Natural killer cell (primary cell): Measurements from ENCODE around the gene PGAP2. TPM values are rescaled to one million over a fixed set of nuclear protein-coding genes. Genes with fewer than 3 reads are reported as not detected.

ENCODE experiments used
- ATAC-seq, 3 donors: fragments of 150-1000 bp in 2 of 3; fragments of 200-7000 bp in 1 of 3; cut with Tn5 transposase; 1 replicate in 1 of 3; 2 replicates in 2 of 3; pipeline ENCODE4 v1.10.0; 2021; ENCODE audit warnings: mild to moderate bottlenecking in 2 of 3, moderate library complexity in 2 of 3
- DNase-seq, 2 donors: peaks; one replicate each; pipeline versions ENCODE4 v3.0.0 to v3.0.0-alpha.2; 2013 to 2021; ENCODE audit warnings: mixed read lengths in 1 of 2
- H3K27ac ChIP-seq: one replicate; pipeline ENCODE4 v1.5.1; 2013; ENCODE audit warnings: mild to moderate bottlenecking, low read length
- H3K27me3 ChIP-seq: one replicate; pipeline ENCODE4 v1.6.1; 2013; ENCODE audit warnings: low read length; ENCODE audit not compliant: control insufficient read depth, insufficient read depth
- H3K36me3 ChIP-seq: one replicate; pipeline ENCODE4 v1.6.1; 2013; ENCODE audit warnings: low read length; ENCODE audit not compliant: control insufficient read depth, insufficient read depth
- H3K4me1 ChIP-seq: one replicate; pipeline ENCODE4 v1.6.1; 2013; ENCODE audit warnings: low read length; ENCODE audit not compliant: control insufficient read depth, insufficient read depth
- H3K4me3 ChIP-seq: one replicate; pipeline ENCODE4 v1.5.1; 2013; ENCODE audit warnings: low read length
- H3K9me3 ChIP-seq: one replicate; pipeline ENCODE4 v1.6.1; 2013; ENCODE audit warnings: low read length; ENCODE audit not compliant: control insufficient read depth, insufficient read depth
- H3K27ac Mint-ChIP-seq, 2 donors: one replicate each; pipeline ENCODE4 v1.8.0; 2022; ENCODE audit warnings: mild to moderate bottlenecking in 2 of 2, mixed read lengths in 2 of 2, moderate library complexity in 1 of 2
- H3K27me3 Mint-ChIP-seq, 2 donors: one replicate each; pipeline ENCODE4 v1.8.0; 2022; ENCODE audit warnings: low read depth in 2 of 2, mixed read lengths in 2 of 2
- H3K36me3 Mint-ChIP-seq: one replicate; pipeline ENCODE4 v1.8.0; 2022; ENCODE audit warnings: mixed read lengths
- H3K4me1 Mint-ChIP-seq, 2 donors: one replicate each; pipeline ENCODE4 v1.8.0; 2022; ENCODE audit warnings: mixed read lengths in 2 of 2
- H3K4me3 Mint-ChIP-seq: one replicate; pipeline ENCODE4 v1.8.0; 2022; ENCODE audit warnings: mild to moderate bottlenecking, moderate library complexity, mixed read lengths
- H3K9me3 Mint-ChIP-seq, 2 donors: one replicate each; pipeline ENCODE4 v1.8.0; 2022; ENCODE audit warnings: mixed read lengths in 2 of 2
- CTCF ChIP-seq: fragments of 200-600 bp; IDR thresholded peaks from one replicate; pipeline ENCODE4 v1.8.0; 2022; ENCODE audit warnings: antibody characterized with exemption
- WGBS: methylation state at CpG from one replicate; pipeline ENCODE4 v1.1.7; 2013; ENCODE audit warnings: missing lambda C conversion rate; ENCODE audit not compliant: insufficient coverage; 5-methylcytosine and 5-hydroxymethylcytosine counted together
- intact Hi-C: fragments of 100-400 bp; cut with micrococcal nuclease; formaldehyde crosslinking; loops from one replicate; pipeline ENCODE4 v1.14.2; 2022
- total RNA-seq, 4 donors: library from RNA; stranded (reverse); fragments of 120-200 nt in 1 of 4; gene quantifications; one replicate each; pipeline versions ENCODE4 v1.2.3 to v1.2.4, GENCODE V29; 2013 to 2022

The PGAP2 gene
- total RNA-seq, 3 donors from 2014 or later (not counting 1 experiment from before 2014, with no cell fraction given) = 9.5 to 17.5 (median 9.8) TPM

GRCh38 chr11:3797329-3798090, 10.8 kb upstream of the PGAP2 start, which contains the start of gene NUP98:
Gene NUP98 (minus strand): TSS chr11:3797554. CDS start chr11:3782117, 15,437 bp downstream.
- H3K4me1 ChIP-seq = peaks cover 22% of the 10 kb centered on the region
- ATAC-seq (peak; percentile 89 to 98 (median 91)), DNase-seq (peak; percentile 100)
- under 1% methylated on average over 86 of the region's 86 CpGs for whole genome bisulfite sequencing
- intact Hi-C loops = loop anchor here (1.0 kb wide), 2 partner anchors 11 to 44 kb away; partner anchors contain the start of gene PGAP2
- H3K4me1 Mint-ChIP-seq = peaks cover 34 to 37% of the 10 kb centered on the region in 2 donors
- H3K9me3 ChIP-seq = no peaks in the 10 kb centered on the region
- H3K9me3 Mint-ChIP-seq = peaks cover 0 to 3% of the 10 kb centered on the region in 2 donors
- no peaks in the 10 kb centered on the region for H3K27me3 ChIP-seq
- peak within 1 kb of the TSS; percentile 97 for H3K4me3 ChIP-seq
- TF ChIP-seq CTCF = no peak
- H3K27ac ChIP-seq = peak within 1 kb of the TSS; percentile 99
- H3K4me3 Mint-ChIP-seq = peak within 1 kb of the TSS; percentile 96
- H3K36me3 Mint-ChIP-seq = no peaks in the 10 kb centered on the region
- peaks cover 13% of the 10 kb centered on the region for H3K36me3 ChIP-seq
- H3K27ac Mint-ChIP-seq = peak within 1 kb of the TSS; percentile 97 to 99
- H3K27me3 Mint-ChIP-seq = no peaks in the 10 kb centered on the region

GRCh38 chr11:3799143-3799542, 9.2 kb upstream of the PGAP2 start:
- no peak for TF ChIP-seq CTCF
- 97% methylated on average over 8 of the region's 9 CpGs for WGBS
- ATAC-seq = no peak

GRCh38 chr11:3799873-3800272, 8.5 kb upstream of the PGAP2 start:
- H3K36me3 Mint-ChIP-seq = no peaks in the 10 kb centered on the region
- Histone ChIP-seq H3K27ac (no peak overlapping the region), H3K9me3 (no peaks in the 10 kb centered on the region), H3K4me3 (no peak overlapping the region), H3K36me3 (no peaks in the 10 kb centered on the region), H3K4me1 (peaks cover 22% of the 10 kb centered on the region), H3K27me3 (no peaks in the 10 kb centered on the region)
- no peak for TF ChIP-seq CTCF
- WGBS = 97% methylated on average over 4 of the region's 5 CpGs
- intact Hi-C loops = loop anchor here (10.0 kb wide), 1 partner anchor 45 kb away; no protein-coding TSS in a partner anchor
- peak overlapping the region in 1 of 2 donors; percentile 97 for H3K27ac Mint-ChIP-seq
- peaks cover 29 to 31% of the 10 kb centered on the region in 2 donors for H3K4me1 Mint-ChIP-seq
- no peaks in the 10 kb centered on the region for H3K27me3 Mint-ChIP-seq
- ATAC-seq (no peak), DNase-seq (no peak)
- peaks cover 0 to 3% of the 10 kb centered on the region in 2 donors for H3K9me3 Mint-ChIP-seq
- H3K4me3 Mint-ChIP-seq = peak overlapping the region; percentile 18

More at GRCh38 chr11:3799143-3799542, 9.2 kb upstream of the PGAP2 start:
- Mint-ChIP-seq H3K36me3 (no peaks in the 10 kb centered on the region), H3K4me1 (peaks cover 34 to 37% of the 10 kb centered on the region in 2 donors), H3K4me3 (peak overlapping the region; percentile 96), H3K27ac (peak overlapping the region; percentile 97 to 99), H3K9me3 (peaks cover 0 to 3% of the 10 kb centered on the region in 2 donors), H3K27me3 (no peaks in the 10 kb centered on the region)
- intact Hi-C loops = no loop called here
- no peaks in the 10 kb centered on the region for H3K36me3 ChIP-seq
- peaks cover 22% of the 10 kb centered on the region for H3K4me1 ChIP-seq
- no peaks in the 10 kb centered on the region for H3K9me3 ChIP-seq
- DNase-seq = no peak
- no peak overlapping the region for H3K4me3 ChIP-seq
- H3K27me3 ChIP-seq = no peaks in the 10 kb centered on the region
- H3K27ac ChIP-seq = no peak overlapping the region
